GM12872 (cell line): ENCODE measurements around the gene VMAC.

Experiments used
- TF ChIP-seq, protein P1 (sequence below): IDR thresholded peaks from 3 replicates; pipeline ENCODE4 v1.5.1; 2011; ENCODE audit warnings: low read depth, mild to moderate bottlenecking, low read length, moderate library complexity; ENCODE audit not compliant: insufficient read depth

Gene VMAC

DNA sequence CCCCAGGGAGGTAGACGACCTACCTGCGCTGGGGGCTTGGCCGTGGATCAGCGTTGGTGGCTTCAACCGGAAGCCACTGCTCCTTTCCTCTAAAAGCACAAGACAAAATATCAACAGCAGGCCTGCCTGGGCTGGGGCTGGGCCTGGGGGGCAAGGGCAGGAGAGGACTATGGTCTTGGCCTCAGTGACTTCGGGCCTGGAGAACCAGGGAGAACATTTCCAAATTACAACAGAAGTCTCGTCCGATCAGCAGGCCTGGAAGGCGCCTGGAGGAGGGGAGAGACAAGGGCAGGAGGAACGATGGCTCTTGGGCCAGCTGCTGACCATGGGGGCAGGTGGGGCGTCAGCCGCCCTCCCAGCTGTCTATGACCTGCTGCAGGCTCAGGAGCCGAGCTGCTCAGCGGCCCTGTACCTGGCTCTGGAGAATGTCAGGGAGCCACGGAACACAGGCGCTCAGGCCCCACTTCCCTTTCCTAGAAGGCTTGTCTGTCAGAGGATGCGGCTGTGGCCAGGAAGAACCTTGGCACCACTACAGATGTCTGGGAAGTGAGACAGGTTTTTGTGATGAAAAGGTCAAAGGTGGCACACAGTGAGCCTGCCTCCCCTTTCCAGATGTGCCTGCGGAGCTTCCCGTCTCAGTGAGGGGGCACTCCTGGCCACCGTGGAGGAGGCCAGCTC lies 28.9 kb downstream of the VMAC start:
- TF ChIP-seq, protein P1, sequence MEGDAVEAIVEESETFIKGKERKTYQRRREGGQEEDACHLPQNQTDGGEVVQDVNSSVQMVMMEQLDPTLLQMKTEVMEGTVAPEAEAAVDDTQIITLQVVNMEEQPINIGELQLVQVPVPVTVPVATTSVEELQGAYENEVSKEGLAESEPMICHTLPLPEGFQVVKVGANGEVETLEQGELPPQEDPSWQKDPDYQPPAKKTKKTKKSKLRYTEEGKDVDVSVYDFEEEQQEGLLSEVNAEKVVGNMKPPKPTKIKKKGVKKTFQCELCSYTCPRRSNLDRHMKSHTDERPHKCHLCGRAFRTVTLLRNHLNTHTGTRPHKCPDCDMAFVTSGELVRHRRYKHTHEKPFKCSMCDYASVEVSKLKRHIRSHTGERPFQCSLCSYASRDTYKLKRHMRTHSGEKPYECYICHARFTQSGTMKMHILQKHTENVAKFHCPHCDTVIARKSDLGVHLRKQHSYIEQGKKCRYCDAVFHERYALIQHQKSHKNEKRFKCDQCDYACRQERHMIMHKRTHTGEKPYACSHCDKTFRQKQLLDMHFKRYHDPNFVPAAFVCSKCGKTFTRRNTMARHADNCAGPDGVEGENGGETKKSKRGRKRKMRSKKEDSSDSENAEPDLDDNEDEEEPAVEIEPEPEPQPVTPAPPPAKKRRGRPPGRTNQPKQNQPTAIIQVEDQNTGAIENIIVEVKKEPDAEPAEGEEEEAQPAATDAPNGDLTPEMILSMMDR = no peak

DNA sequence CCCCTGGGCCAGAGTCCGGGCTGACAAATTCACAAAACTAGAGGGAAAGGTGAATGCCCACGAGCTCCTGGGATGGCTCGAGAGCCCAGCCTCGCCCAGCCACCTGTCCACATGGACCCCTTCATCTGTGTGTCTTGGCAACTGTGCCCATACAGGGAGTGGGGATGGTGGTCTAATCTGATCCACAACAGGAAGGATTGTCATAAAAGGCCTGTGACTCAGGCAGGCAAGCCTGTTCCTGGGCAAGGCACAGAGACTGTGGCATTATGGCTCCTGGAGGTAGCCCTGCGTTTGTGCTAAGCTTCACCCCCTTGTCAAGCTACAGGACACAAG lies 29.4 kb downstream of the VMAC start:
- TF ChIP-seq, protein P1 = no peak

DNA sequence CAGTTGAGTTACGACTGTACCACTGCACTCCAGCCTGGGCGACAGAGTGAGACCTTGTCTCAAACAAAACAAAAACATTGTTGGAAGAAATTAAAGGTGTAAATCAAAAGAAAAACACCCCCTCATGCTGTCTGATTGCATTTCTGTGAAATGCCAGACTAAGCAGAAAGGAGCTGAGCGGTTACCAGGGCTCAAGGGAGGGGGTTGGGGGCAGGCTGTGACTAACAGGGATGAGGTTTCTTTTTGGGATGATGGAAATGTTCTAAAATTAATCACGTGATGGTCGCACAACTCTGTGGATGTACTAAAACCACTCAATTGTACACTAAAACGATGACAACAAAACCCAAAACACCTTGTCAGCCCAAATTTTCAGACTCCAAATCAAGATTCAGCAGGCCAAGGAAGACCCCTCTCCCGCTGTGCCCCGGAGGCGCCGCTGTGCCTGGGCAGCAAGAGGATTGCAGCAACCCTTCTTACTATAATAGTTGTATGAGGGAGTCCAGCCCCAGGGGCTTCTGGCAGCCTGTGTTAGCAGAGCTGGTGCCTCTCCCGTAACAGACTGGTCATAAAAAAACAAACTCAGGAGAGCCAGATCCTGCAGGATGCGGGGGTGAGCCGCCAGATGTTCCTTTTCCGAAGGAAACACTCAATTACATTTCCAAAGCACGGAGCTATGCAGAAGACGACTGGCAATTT lies 30.3 kb downstream of the VMAC start:
- TF ChIP-seq, protein P1 = no peak

DNA sequence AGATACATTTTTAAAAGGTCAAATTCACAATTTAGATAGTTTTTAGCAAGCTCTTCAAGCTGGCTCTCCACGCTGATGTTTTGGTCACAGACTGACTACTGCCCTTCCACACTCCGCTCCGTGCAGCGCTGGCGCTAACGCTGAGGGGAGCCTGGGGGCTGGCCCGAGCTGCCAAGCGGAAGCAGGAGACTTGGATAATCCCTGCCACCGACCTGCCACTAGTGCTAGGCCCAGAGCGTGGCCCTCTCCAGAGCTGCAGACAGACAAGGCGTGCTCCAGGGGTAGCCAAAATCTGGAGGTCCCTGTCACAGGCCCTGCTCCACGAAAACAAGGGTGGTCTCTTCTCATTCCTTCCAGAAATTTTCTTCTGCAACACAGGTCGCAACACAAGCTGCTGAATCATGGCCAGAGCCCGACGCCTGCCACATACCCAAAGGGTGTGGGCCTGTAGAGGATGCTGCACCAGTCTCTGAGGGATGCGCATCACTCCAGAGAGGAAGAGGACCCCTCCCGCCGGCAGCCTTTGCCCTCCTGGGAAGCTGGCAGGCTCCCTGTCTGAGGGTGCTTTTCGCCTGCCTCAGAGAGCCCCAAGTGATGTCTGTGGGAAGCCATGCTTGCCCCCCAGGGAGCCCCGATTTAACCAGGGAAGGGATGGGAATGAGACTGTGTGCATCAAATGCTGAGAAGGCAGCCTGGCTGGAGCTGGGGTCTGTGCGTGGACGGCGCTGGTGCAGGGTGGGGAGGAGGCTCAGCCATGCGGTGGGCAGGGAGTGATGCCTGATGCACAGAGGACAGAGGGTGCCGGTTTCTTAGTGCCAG lies 31.0 kb downstream of the VMAC start:
- TF ChIP-seq, protein P1 = no peak

- TF ChIP-seq, protein P1 = no peak
Measured at GRCh38 chr19:5936292-5936592, 31.6 kb downstream of the VMAC start.

GRCh38 chr19:5937550-5937949 lies 32.9 kb downstream of the VMAC start:
- TF ChIP-seq, protein P1 = no peak
